Loucy (cell line): ENCODE measurements around the gene BCAP31.
"Not testable (repeated sequence)": the region's sequence is repeated elsewhere in the genome, so short reads cannot be mapped to it uniquely, and the experiment has no call there.

Source experiments
- H2AFZ ChIP-seq: fragments of 200-600 bp; sonication (generic); 2 replicates; pipeline ENCODE4 v1.6.0; 2016; ENCODE audit warnings: antibody characterized with exemption, mild to moderate bottlenecking, low read length, moderate library complexity
- H3F3A ChIP-seq: fragments of 200-600 bp; 2 replicates; pipeline ENCODE4 v1.6.0; 2016; ENCODE audit warnings: antibody characterized with exemption, low read depth, mild to moderate bottlenecking
- H3K27me3 ChIP-seq: fragments of 200-600 bp; sonication (generic); 2 replicates; pipeline ENCODE4 v1.6.1; 2014; ENCODE audit warnings: low read length, mild to moderate bottlenecking; ENCODE audit not compliant: insufficient read depth, poor library complexity, severe bottlenecking
- H3K36me3 ChIP-seq: fragments of 200-600 bp; sonication (generic); 2 replicates; pipeline ENCODE4 v1.6.1; 2016; ENCODE audit warnings: low read length; ENCODE audit not compliant: insufficient read depth
- H3K4me1 ChIP-seq: fragments of 200-600 bp; sonication (generic); 2 replicates; pipeline ENCODE4 v1.5.1; 2014; ENCODE audit warnings: low read length, mild to moderate bottlenecking; ENCODE audit not compliant: insufficient read depth, poor library complexity, severe bottlenecking
- H3K4me2 ChIP-seq: fragments of 200-600 bp; sonication (generic); 2 replicates; pipeline ENCODE4 v1.6.0; 2014; ENCODE audit warnings: antibody characterized with exemption, low read length, low read depth, mild to moderate bottlenecking; ENCODE audit not compliant: poor library complexity, severe bottlenecking
- H3K4me3 ChIP-seq: fragments of 200-600 bp; sonication (generic); 2 replicates; pipeline ENCODE4 v1.5.1; 2014; ENCODE audit warnings: low read length, mild to moderate bottlenecking, mixed read lengths; ENCODE audit not compliant: poor library complexity, severe bottlenecking
- H3K79me2 ChIP-seq: fragments of 200-600 bp; sonication (generic); 2 replicates; pipeline ENCODE4 v1.6.1; 2014; ENCODE audit warnings: low read length; ENCODE audit not compliant: insufficient read depth
- H3K9ac ChIP-seq: fragments of 200-600 bp; sonication (generic); 2 replicates; pipeline ENCODE4 v1.6.0; 2014; ENCODE audit warnings: mild to moderate bottlenecking, low read depth, low read length, moderate library complexity; ENCODE audit not compliant: poor library complexity, severe bottlenecking
- H3K9me2 ChIP-seq: fragments of 200-600 bp; sonication (generic); replicated peaks from 2 replicates; pipeline ENCODE4 v1.6.1; 2016; ENCODE audit warnings: low read depth, low read length, mixed read lengths
- H3K9me3 ChIP-seq: fragments of 200-600 bp; sonication (generic); 2 replicates; pipeline ENCODE4 v1.6.1; 2014; ENCODE audit warnings: mild to moderate bottlenecking, antibody characterized with exemption, low read length, low read depth; ENCODE audit not compliant: insufficient read depth
- H4K20me1 ChIP-seq: fragments of 200-600 bp; sonication (generic); 2 replicates; pipeline ENCODE4 v1.6.0; 2014; ENCODE audit warnings: antibody characterized with exemption, low read length, mild to moderate bottlenecking; ENCODE audit not compliant: insufficient read depth, poor library complexity, severe bottlenecking
- CTCF ChIP-seq: fragments of 200-600 bp; sonication (generic); conservative IDR thresholded peaks from 2 replicates; pipeline ENCODE4 v1.5.1; 2014; ENCODE audit warnings: mild to moderate bottlenecking, antibody characterized with exemption, low read length
- EZH2phosphoT487 ChIP-seq: fragments of 200-600 bp; IDR thresholded peaks from 2 replicates; pipeline ENCODE4 v1.6.1; 2018; ENCODE audit warnings: antibody characterized with exemption, mild to moderate bottlenecking, moderate library complexity, borderline replicate concordance

Gene BCAP31

GRCh38 chrX:153693216-153694086 lies 30.7 kb downstream of the BCAP31 start:
- Histone ChIP-seq H3K27me3 (no peaks in the 10 kb centered on the region), H3K4me3 (no peak overlapping the region), H3K9ac (no peak overlapping the region), H3K4me1 (no peaks in the 10 kb centered on the region), H3K79me2 (no peaks in the 10 kb centered on the region), H3F3A (no peaks in the 10 kb centered on the region), H3K36me3 (peaks cover 2% of the 10 kb centered on the region; the same call in 1 of the 2 replicates), H3K4me2 (no peak overlapping the region), H2AFZ (no peak overlapping the region), H4K20me1 (no peaks in the 10 kb centered on the region), H3K9me3 (no peaks in the 10 kb centered on the region), H3K9me2 (no peaks in the 10 kb centered on the region)
- TF ChIP-seq CTCF: no peak

- no peak for TF ChIP-seq EZH2phosphoT487
- TF ChIP-seq CTCF: no peak
- no peaks in the 10 kb centered on the region for H3K9me2 ChIP-seq
- H3K27me3 ChIP-seq: no peaks in the 10 kb centered on the region
- no peak overlapping the region for H3K4me2 ChIP-seq
- no peak overlapping the region for H3K9ac ChIP-seq
- H3K4me3 ChIP-seq: no peak overlapping the region
- H3F3A ChIP-seq: no peaks in the 10 kb centered on the region
- no peaks in the 10 kb centered on the region for H3K9me3 ChIP-seq
- H4K20me1 ChIP-seq: no peaks in the 10 kb centered on the region
- no peaks in the 10 kb centered on the region for H3K79me2 ChIP-seq
- H2AFZ ChIP-seq: no peak overlapping the region
- H3K4me1 ChIP-seq: no peaks in the 10 kb centered on the region
- peaks cover 2% of the 10 kb centered on the region; the same call in 1 of the 2 replicates for H3K36me3 ChIP-seq
Observed at GRCh38 chrX:153692611-153693156, 31.5 kb downstream of the BCAP31 start.

GRCh38 chrX:153692003-153692402 lies 32.2 kb downstream of the BCAP31 start:
- H2AFZ ChIP-seq: no peak overlapping the region
- H3K9me2 ChIP-seq: no peaks in the 10 kb centered on the region
- H3K36me3 ChIP-seq: no peaks in the 10 kb centered on the region
- no peak for TF ChIP-seq CTCF
- no peak for TF ChIP-seq EZH2phosphoT487
- H3K9me3 ChIP-seq: no peaks in the 10 kb centered on the region
- H3K4me3 ChIP-seq: no peak overlapping the region
- H3K9ac ChIP-seq: no peak overlapping the region
- no peaks in the 10 kb centered on the region for H3K4me1 ChIP-seq
- H3K4me2 ChIP-seq: no peak overlapping the region
- no peaks in the 10 kb centered on the region for H4K20me1 ChIP-seq
- H3K27me3 ChIP-seq: no peaks in the 10 kb centered on the region
- H3F3A ChIP-seq: no peaks in the 10 kb centered on the region
- no peaks in the 10 kb centered on the region for H3K79me2 ChIP-seq

- not testable (repeated sequence) for H3K4me1 ChIP-seq, H3K9me3 ChIP-seq, H3K27me3 ChIP-seq, H3K36me3 ChIP-seq, H4K20me1 ChIP-seq, H3K79me2 ChIP-seq, H3K9me2 ChIP-seq, H3K4me3 ChIP-seq, H2AFZ ChIP-seq, H3K9ac ChIP-seq, H3K4me2 ChIP-seq, H3F3A ChIP-seq
Observed at GRCh38 chrX:153691032-153691827, 33.0 kb downstream of the BCAP31 start.
